ENCODE results near the gene NCAPG2. TPM values are rescaled to one million over a fixed set of nuclear protein-coding genes. Genes with fewer than 3 reads are reported as not detected.

The NCAPG2 gene
- total and polyA plus RNA-seq, 10 of the 15 experiments (the other 5 are each of a cell fraction or from before 2014, with no cell fraction given): 11.2 to 78.2 (median 49.2) TPM

DNA sequence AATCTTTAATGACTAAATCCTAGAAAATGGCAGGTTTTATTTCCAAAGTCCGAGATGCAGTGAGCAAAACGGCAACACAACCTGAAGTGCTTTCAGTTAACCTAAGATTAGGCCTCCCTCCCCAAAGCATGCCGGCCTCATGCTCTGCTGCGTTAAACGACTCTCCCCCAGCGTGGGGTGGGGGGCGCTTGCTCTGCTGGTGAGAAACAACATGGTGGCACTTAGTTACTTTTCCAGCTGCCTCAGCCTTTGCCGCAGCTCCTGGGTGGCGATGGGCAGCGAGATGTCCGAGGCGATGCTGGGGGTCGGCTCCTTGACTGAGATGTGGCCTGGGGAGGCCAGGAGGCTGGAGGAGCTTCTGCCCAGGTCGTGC, 36.7 kb upstream of the NCAPG2 start (continued):
- TF ChIP-seq GATAD2B (conservative IDR thresholded peaks at IDR 0.05; ENCODE audit: low read depth) (no peak), RAD21 (IDR thresholded peaks at IDR 0.05; ENCODE audit: insufficient read depth, low read depth, low read length) (no peak), PML (IDR thresholded peaks at IDR 0.05; ENCODE audit: low read length) (no peak), RBBP5 (conservative IDR thresholded peaks at IDR 0.05) (no peak), ZNF207 (IDR thresholded peaks at IDR 0.05; ENCODE audit: borderline replicate concordance) (no peak), TBL1XR1 (IDR thresholded peaks at IDR 0.05; ENCODE audit: low read depth, low read length) (no peak)

DNA sequence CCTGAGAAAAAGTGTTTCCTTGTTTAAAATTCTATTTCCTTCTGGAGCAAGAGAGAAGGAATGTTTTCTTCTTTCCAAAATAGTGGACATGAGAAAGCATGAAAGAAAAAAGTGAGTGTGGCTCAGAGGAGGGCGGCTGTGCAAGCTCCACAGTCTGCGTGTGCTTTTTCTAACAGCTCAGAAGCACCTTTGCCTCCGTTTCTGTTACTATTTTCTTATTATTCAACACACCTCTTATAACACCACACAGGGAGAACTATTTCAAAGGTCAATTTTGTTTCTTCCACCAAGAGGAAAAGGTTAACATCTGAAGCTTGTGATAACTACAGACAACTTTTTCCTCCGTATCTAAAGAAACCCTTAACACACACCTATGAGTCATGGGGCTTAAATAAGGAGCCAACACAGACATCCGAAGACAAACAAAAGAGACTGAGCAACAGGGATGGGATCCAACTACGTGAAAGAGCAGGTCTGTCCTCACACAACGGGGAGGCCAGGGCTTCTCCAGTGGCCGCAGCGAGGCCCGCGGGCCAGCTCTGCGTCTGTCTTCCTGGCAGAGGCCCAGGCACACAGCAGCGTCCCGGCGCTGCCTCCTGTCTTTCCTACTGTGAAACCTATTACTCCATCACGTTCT, 36.2 kb upstream of the NCAPG2 start:
- Histone ChIP-seq H3K27ac (ENCODE audit: control insufficient read depth, insufficient read depth) (no peak overlapping the region), H3K4me1 (ENCODE audit: control insufficient read depth, insufficient read depth, low read length) (no peaks in the 10 kb centered on the region), H3K9ac (ENCODE audit: control insufficient read depth, insufficient read depth, low read length) (no peak overlapping the region), H3K4me3 (no peak overlapping the region), H3K36me3 (ENCODE audit: control insufficient read depth in 2 of 2, insufficient read depth in 2 of 2, low read length in 1 of 2) (peaks cover 13 to 20% of the 10 kb centered on the region in 2 experiments), H2AFZ (ENCODE audit: control insufficient read depth, low read depth, low read length) (no peak overlapping the region), H3K79me2 (ENCODE audit: control insufficient read depth, insufficient read depth, low read length) (no peaks in the 10 kb centered on the region), H3K9me3 (replicated peaks; ENCODE audit: control insufficient read depth, insufficient read depth, low read length) (no peaks in the 10 kb centered on the region), H3K4me2 (ENCODE audit: control insufficient read depth, insufficient read depth) (no peak overlapping the region), H3K27me3 (replicated peaks in 1 of 2; ENCODE audit: control insufficient read depth in 2 of 2, insufficient read depth in 2 of 2, low read length in 1 of 2) (no peaks in the 10 kb centered on the region), H4K20me1 (ENCODE audit: control insufficient read depth, insufficient read depth) (no peaks in the 10 kb centered on the region)
- WGBS (ENCODE audit: insufficient coverage, insufficient replicate concordance, low lambda C conversion rate, missing lambda C conversion rate): 97% methylated on average over 16 of the region's 16 CpGs
- RAD21 ChIA-PET (ENCODE audit: unreplicated experiment): interaction anchor here (1.0 to 1.8 kb wide), 2 partner anchors 8 to 236 kb away, joined by 3 to 5 read pairs; no protein-coding TSS in a partner anchor
- FAIRE-seq (no peak), DNase-seq (ENCODE audit: low read depth, low spot score) (no peak), ATAC-seq (no peak)
- TF ChIP-seq ZNF384 (IDR thresholded peaks at IDR 0.05; ENCODE audit: borderline replicate concordance, low read depth, low read length): no peak
- TF ChIP-seq, protein P1, sequence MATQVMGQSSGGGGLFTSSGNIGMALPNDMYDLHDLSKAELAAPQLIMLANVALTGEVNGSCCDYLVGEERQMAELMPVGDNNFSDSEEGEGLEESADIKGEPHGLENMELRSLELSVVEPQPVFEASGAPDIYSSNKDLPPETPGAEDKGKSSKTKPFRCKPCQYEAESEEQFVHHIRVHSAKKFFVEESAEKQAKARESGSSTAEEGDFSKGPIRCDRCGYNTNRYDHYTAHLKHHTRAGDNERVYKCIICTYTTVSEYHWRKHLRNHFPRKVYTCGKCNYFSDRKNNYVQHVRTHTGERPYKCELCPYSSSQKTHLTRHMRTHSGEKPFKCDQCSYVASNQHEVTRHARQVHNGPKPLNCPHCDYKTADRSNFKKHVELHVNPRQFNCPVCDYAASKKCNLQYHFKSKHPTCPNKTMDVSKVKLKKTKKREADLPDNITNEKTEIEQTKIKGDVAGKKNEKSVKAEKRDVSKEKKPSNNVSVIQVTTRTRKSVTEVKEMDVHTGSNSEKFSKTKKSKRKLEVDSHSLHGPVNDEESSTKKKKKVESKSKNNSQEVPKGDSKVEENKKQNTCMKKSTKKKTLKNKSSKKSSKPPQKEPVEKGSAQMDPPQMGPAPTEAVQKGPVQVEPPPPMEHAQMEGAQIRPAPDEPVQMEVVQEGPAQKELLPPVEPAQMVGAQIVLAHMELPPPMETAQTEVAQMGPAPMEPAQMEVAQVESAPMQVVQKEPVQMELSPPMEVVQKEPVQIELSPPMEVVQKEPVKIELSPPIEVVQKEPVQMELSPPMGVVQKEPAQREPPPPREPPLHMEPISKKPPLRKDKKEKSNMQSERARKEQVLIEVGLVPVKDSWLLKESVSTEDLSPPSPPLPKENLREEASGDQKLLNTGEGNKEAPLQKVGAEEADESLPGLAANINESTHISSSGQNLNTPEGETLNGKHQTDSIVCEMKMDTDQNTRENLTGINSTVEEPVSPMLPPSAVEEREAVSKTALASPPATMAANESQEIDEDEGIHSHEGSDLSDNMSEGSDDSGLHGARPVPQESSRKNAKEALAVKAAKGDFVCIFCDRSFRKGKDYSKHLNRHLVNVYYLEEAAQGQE (IDR thresholded peaks at IDR 0.05; ENCODE audit: low read depth, low read length): no peak
- TF ChIP-seq EP300 (IDR thresholded peaks at IDR 0.05; ENCODE audit: borderline replicate concordance in 1 of 2, control insufficient read depth in 1 of 2, low read depth in 2 of 2, low read length in 2 of 2): no peak
- no peak for TF ChIP-seq ZNF207 (IDR thresholded peaks at IDR 0.05; ENCODE audit: borderline replicate concordance)
- TF ChIP-seq RB1 (IDR thresholded peaks at IDR 0.05; ENCODE audit: borderline replicate concordance): no peak
- no peak for TF ChIP-seq TCF7 (IDR thresholded peaks at IDR 0.05; ENCODE audit: borderline replicate concordance)
- no peak for TF ChIP-seq E2F8 (IDR thresholded peaks at IDR 0.05; ENCODE audit: low read depth, partially characterized antibody)
- TF ChIP-seq SMAD5 (IDR thresholded peaks at IDR 0.05; ENCODE audit: low read depth): no peak
- no peak for TF ChIP-seq PBX3 (IDR thresholded peaks at IDR 0.05; ENCODE audit: insufficient replicate concordance, low read depth, low read length)
- SMC1A ChIA-PET (ENCODE audit: uncharacterized antibody, unreplicated experiment): interaction anchor here (0.6 to 1.0 kb wide), 3 partner anchors 27 to 236 kb away, joined by 3 to 4 read pairs (median 3); no protein-coding TSS in a partner anchor
- CTCF ChIA-PET: interaction anchor here (1.1 to 2.0 kb wide), 2 partner anchors 22 to 236 kb away, joined by 3 to 5 read pairs; no protein-coding TSS in a partner anchor
- in situ Hi-C loops (cut with MboI): no loop called here
- POLR2A ChIA-PET: interaction anchor here (1.5 kb wide), 1 partner anchor 11 kb away, joined by 3 read pairs; no protein-coding TSS in a partner anchor
- intact Hi-C loops (cut with micrococcal nuclease; ENCODE audit: unreplicated experiment): no loop called here
- no TSS peak for BruUV-seq (replicated peaks)
